Fibroblast of lung (primary cell): ENCODE results near the gene TLL2.

Experiments used
- EZH2 ChIP-seq: IDR thresholded peaks from 2 replicates; pipeline ENCODE4 v1.5.1; 2012; ENCODE audit warnings: low read length, control low read depth, mild to moderate bottlenecking; ENCODE audit errors: missing control alignments
- TF ChIP-seq, protein P1 (sequence below), 2 donors: IDR thresholded peaks in 1 of 2; conservative IDR thresholded peaks in 1 of 2; 1 replicate in 1 of 2; 2 replicates in 1 of 2; pipeline ENCODE4 v1.5.1; 2011 to 2012; ENCODE audit warnings: low read length in 2 of 2, control low read depth in 1 of 2, inconsistent platforms in 1 of 2, low read depth in 1 of 2, mild to moderate bottlenecking in 1 of 2

DNA sequence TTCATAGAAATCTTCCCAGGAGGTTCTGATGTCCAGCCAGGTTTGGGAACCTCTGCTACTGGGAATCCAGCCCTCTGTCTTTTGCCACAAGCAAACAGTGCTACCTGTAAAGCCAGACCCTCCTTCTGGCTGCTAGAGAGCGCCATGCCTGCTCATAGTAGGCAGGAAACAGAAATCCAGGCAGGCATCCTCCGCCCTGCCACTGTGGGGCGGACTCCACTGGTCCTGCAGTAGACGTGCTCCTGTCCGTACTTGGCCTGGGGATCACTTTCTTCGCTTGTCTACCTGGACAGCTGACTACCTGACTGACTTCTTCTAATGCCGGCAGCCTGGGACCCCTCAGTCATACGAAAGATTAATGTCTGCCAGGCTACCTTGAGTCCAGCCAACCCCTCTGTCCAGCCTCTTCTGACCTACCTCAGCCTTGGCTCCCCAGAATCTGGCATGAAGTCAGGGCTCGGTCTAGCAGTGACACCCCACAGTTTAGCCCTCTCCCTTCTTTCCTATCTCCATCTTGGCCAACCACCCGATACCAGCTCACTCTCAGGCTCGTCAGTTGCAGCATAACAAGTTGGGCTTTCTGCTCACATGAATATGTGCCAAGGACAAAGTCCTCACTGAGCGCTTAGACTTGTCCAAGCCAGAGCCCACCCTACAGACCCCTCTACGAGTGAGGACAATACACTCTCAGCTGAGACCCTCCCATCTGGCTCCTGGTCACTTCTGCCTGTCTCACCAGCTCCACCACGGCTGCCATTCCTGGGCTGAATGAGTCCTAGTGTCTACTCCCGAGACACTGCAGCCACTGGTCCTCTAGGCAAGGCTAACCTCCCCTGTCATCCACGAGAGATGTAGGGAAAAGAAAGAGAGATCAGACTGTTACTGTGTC, 111.1 kb downstream of the TLL2 start:
- TF ChIP-seq, protein P1, sequence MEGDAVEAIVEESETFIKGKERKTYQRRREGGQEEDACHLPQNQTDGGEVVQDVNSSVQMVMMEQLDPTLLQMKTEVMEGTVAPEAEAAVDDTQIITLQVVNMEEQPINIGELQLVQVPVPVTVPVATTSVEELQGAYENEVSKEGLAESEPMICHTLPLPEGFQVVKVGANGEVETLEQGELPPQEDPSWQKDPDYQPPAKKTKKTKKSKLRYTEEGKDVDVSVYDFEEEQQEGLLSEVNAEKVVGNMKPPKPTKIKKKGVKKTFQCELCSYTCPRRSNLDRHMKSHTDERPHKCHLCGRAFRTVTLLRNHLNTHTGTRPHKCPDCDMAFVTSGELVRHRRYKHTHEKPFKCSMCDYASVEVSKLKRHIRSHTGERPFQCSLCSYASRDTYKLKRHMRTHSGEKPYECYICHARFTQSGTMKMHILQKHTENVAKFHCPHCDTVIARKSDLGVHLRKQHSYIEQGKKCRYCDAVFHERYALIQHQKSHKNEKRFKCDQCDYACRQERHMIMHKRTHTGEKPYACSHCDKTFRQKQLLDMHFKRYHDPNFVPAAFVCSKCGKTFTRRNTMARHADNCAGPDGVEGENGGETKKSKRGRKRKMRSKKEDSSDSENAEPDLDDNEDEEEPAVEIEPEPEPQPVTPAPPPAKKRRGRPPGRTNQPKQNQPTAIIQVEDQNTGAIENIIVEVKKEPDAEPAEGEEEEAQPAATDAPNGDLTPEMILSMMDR (conservative IDR thresholded peaks at IDR 0.05 in 1 of 2, IDR thresholded peaks at IDR 0.05 in 1 of 2; ENCODE audit: low read depth in 1 of 2, low read length in 2 of 2): no peak
- TF ChIP-seq EZH2: no peak
